SK-N-SH treated with all-trans-retinoic acid at 6 μM for 48 hours (cell line): Measurements from ENCODE around the gene SOX8.

Experiments used
- PPARA ChIP-seq: fragments of 250-450 bp; sonication (Bioruptor Pico); IDR thresholded peaks from 2 replicates; pipeline ENCODE4 v1.5.0; 2020; ENCODE audit warnings: mild to moderate bottlenecking, borderline replicate concordance
- ZFP3 ChIP-seq: fragments of 250-450 bp; sonication (Bioruptor Pico); IDR thresholded peaks from 2 replicates; pipeline ENCODE4 v1.5.0; 2020; ENCODE audit warnings: mild to moderate bottlenecking, moderate library complexity

DNA sequence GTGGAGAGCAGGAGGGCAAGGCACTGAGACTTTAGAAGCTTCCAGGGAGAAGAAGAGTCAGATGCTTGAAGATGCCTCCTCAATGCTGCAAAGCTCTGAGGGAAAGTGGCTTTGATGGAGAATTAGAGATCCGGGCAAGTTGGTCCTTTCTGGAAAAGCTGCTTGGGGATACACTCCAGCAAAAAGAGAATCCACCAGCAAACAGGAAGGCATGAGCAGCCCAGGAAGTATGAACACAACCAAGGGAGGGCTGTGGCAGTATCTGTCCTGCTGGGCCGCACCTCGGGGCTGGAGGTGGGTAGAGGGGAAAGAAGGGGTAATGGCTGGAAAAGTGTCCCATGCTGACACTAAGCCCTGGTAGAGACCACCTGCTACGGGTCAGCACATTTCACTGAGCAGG lies 16.1 kb upstream of the SOX8 start:
- TF ChIP-seq ZFP3 (no peak), PPARA (no peak)
